Activated gamma-delta T cell treated with Interleukin-2 at 50 U/mL for 16 hours (primary cell): Measurements from ENCODE around the gene RPS27L.
A peak's percentile ranks its signal among the peaks of the same experiment; 100 is the strongest.

ENCODE experiments used
- DNase-seq: peaks from one replicate; pipeline ENCODE4 v3.0.0-alpha.2; 2020

Gene RPS27L

DNA sequence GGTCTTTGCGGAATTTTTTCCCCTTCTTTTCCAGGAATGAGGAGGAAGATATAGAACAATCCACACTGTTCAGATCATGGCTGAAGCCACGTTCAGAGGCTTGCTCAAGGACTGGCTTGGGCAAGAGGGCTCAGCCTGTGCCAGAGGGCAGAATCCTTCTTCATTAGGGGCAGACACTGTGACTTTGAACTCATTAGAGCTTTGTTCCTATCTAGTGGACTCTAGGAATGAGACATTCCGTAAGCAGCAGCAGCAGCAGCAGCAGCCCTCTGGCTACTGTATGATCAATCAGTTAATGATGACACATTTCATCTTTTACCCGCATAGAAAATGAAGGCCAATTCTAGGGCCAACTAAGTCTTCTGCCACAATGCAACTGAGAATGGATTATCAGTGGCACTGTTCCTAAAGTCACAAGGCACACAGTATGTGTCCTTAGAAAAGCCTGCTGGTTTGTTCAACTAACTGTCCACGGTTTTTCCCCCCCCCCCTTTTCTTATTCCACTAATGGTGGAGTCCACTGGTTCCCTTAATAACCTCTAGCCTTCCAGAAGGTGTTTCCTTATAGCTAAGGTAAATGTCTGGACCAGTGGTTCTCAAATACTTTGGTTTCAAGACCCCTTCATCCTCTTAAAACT lies 30.4 kb upstream of the RPS27L start:
- no peak for DNase-seq

DNA sequence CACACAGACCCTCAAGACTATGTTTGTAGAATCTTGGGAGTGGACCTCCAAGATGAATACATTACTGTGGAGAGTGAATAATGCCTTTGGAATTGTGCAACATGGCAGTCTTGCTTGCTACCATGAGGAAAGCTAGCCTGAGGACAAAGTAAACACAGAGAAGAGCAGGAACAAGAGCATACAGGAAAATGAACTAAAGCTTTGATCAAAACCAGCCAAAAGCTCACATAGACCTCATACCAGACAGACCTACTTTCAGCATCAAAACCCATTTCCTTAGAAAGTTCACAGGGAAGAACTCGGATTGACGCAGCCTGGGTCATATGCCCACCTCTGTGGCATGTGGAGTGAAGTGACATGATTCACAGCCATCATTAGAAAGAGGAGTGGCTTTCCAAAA lies 28.8 kb upstream of the RPS27L start:
- no peak for DNase-seq

DNA sequence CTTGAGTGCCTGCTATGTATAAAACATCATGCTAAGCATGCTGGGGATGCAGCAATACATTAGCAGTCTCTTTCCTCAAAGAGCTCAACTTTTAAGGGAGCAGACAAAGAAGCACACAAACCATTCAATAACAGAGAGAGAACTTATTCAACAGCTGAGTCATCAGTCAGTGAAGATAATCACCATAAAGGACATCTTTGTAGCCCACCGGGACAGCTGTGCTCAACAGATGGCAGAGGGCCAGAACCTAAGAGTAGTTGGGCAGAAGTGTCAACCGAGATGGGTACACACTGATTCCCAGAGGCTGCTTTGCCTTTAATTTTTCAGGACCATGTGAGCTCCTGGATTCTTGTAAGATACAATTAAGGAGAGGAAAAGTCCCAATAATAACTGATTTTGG lies 27.9 kb upstream of the RPS27L start:
- no peak for DNase-seq

DNA sequence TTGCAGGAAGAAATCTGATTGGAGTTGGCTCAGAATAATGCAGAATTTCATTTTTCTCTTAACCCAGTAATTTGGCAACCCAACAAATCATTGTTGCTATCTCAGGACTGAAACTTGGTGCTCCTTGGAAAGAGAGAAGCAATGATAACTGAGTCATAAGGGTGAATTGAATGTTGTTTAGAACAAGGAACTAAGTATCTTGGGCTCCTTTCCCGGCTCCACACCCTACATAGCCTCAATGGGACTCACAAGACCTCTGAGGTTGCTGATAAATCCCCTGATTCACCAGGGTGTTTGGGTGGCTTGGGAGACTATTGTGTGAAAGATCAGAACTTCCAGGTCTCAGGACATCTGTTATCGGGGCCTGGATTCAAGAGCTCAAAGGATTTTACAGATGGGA lies 24.4 kb upstream of the RPS27L start:
- DNase-seq: no peak

DNA sequence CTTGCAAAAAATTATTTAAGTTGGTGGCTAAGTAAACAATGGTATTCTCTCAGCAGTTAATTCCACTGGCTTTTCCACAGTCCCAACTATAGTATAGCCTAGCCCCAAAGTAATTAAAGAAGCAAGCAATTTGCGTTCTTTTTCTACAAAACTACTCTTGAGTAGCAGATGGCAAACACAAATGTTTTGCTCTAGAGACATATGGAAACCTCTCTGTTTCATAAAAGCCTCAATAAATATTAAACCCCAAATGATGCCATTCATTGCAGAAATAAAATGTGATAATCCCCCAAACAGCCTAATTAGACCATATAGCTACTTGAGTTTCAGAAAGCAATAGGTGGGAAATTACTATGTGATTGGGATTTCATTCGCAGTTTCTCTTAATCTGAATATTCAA lies 23.5 kb upstream of the RPS27L start:
- DNase-seq: no peak

DNA sequence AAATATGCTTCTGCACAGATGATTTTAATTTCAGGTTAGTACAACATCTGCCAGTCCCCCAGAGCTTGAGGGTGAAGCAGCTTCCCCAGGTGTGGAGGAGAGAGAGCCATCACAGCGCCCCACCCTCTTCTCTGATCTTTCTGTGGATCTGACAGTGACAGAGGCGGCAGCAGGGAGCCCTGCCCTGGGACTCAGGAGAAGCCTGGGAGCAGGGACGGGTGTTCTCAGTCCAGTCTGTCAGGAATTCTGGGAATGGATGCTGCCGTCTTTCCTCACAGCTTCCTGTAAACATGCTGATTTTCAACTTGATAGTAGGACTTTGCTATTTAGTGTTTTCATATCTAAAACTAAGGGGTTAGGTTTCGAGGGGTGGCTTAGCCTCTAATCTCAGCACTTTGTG lies 20.8 kb upstream of the RPS27L start:
- no peak for DNase-seq

DNA sequence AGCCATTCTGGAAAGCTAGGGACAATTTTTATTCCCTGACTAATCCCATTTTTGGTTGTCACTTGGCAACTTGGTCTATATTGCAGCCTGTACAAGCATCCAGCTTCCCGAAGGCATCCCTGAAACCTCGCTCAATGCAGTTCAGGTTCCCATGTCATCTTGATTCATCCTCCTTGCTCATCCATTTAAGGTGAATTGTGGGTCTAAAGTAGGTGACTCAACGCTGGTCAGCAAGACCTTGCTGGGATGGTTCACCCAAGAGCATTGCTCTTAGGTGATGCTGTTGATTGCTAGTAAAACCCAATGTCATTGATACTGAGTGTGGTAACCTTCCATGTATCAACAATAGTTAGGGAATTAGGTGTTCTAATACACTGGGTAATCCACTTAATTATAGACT lies 19.0 kb upstream of the RPS27L start:
- no peak for DNase-seq

DNA sequence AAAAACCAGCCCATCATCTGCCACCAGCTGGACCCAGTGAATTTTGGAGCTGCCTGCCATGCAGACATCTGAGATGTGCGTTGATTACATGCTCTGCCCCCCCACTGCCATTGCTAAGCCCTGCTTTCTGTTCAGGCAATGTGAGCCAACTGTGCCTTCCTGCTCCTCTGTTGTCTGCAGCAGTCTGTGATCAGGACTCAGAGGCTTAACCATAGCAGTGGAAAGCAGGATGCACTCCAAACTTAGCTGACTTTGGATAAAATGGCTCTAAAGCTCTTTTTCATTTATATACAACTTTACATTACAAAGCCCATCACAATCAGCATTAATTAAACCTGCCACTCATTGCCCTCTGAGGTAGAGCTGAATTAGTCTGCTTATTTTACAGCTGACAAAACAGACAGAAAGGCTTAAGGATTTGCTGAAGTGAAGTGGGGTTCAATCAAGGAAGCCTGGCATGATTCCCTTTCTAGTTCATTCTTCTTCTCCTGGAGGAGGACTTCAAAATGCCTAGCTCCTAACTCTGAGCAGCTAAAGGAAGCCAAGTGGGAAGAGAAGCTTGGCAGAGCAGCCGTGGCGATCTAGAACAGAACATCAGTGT lies 15.7 kb upstream of the RPS27L start:
- DNase-seq: no peak

DNA sequence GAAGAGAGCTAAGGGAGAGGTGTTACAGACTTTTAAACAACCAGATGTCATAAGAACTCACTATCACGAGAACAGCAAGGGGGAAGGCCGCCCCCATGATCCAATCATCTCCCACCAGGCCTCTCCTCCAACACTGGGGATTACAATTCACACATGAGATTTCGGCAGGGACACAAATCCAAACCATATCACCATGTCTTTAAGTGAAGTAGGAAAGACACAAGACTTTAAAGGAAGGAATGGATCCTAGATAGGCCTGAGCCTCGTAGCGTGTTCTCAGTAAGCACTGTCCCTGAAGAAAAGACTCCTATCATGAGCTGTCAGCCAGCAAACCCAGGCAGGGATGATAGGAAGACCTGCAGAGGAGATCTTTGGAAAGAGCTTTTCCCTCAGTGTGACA lies 15.1 kb upstream of the RPS27L start:
- no peak for DNase-seq

DNA sequence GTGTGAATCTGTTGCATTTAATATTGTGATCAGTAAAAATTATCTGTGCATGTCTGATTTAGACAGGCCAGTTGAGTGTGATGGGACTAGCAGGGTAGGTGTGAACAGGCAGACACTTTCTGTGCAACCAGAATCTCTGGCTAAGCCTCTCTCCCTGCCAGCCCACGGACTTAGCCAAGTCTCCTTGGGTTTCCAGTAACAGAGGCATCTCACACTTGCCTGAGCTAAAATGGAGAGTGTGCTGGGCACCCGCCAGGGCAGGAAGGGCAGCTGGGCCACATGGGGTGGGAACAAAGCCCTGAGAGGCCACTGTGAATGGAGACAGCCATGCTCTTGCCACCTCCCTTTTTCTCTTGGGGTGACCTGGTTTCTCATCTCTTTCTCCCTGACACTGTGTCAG lies 12.5 kb upstream of the RPS27L start:
- no peak for DNase-seq

DNA sequence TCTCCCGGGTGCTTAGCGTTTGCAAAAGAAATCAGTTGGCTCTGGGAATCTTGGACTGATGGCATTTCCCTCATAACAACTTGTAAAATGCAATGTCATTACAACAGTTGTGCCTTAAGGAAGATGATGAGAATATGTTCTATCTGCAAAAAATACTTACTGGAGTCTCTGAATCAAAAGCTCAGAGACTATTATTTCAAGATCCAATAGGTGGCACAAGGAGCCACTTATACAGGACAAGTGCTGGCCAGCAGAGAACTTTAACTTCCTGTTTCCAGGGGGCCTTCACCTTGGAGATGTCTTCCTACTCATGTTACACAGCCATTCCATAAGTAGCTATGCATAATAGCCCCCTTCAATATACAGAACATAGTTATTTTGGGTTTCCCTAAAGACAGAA lies 8.9 kb upstream of the RPS27L start:
- no peak for DNase-seq

DNA sequence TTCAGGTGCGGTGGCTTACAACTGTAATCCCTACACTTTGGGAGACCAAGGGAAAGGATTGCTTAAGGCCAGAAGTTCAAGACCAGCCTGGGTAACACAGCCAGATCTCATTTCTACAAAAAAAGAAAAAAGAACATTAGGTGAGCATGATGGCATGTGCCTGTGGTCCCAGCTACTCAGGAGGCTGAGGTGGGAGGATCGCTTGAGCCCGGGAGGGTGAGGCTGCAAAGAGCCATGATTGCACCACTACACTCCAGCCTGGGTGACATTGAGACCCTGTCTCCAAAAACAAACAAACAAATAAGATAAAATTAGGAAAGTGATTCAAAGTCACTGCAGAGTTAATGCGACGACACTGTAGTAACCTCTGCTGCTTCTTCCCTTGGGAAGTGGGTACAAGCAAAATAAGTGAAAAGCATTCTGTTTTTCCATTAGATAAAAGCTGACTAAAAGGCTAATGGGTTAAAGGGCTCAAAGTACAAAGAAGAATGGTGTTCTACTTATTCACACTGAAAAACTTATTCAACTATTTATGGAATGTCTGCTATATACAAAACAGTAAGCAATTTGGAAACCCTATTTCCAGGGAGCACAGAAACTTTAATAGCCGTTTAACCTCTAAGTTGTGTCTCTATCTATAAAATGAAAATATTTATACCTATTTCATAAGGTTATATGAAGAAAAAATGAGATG lies 8.0 kb upstream of the RPS27L start:
- no peak for DNase-seq

DNA sequence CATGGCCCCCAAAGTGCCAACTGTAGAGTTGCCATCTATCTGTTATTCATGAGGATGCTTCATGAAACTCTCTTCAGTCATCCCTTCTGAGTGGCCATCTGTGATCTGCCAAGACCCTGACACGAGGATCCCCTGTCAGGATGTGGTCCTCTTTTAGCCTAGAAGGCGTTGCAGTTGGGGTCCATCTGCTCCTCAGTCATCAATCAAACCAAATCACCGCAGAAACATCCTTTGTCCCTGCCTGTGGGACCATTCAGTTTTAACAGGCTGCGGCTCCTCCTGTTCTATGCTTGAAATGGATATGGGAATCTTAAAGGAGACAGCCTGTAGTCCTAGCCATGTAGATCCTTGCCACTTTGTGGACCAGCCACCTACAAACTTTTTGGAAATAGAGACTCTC lies 5.9 kb upstream of the RPS27L start:
- DNase-seq: no peak

DNA sequence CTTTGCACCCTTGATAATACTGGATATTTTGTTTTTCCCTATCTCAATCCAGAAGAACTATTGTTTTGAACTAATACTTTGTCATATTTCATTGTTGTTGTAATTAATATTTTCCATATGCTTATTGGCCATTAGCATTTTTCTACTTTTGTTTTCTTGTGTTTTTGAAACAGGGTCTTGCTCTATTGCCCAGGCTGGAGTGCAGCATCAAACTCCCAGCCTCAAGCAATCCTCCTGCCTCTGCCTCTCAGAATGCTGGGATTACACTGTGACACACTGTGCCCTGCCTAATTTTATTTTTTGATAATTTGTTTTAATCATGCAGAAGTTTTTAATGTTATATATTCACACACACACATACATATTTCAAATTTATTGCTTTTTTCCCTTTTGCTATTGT lies 3.4 kb upstream of the RPS27L start:
- no peak for DNase-seq

DNA sequence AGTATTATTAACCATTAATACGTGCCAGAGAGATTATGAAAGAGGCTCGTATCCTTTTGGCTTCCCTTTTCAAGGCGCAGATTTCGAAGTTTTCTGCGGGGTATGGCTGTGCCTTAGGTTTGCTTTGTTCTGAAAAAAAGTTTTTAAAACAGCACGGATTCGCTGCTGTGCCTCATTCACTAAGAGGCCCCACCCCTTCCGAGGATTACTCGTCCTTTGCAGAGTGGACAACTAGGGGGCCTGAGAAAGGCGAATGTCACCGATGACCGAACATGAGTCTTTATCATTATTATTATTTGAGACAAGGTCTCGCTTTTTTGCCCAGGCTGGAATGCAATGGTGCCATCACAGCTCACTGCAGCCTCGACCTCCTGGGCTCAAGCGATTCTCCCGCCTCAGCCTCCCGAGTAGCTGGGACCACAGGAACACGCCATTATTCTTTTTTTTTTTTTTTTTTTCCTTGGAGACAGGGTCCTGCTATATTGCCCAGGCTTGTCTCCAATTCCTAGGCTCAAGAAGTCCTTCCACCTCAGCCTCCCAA lies 684 bp upstream of the RPS27L start:
- DNase-seq: peak; percentile 5

DNA sequence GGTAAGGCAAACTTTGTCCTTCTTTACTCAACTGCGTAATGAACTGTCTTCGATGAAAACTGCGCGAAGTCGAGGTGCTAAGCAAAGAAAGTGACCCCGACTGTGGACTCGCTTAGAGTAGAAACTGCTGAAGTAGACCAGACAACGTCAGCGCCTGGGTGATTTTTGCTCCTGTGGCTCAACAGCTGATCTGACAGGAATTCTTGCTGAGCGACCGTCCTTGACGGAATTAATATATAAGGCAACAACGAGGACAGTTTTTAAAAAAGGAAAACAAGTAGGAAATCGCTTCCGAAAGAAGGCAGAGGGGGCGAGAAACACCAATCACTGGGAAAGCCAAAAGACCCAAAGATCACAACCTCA lies 541 bp downstream of the RPS27L start:
- DNase-seq: peak; percentile 5

DNA sequence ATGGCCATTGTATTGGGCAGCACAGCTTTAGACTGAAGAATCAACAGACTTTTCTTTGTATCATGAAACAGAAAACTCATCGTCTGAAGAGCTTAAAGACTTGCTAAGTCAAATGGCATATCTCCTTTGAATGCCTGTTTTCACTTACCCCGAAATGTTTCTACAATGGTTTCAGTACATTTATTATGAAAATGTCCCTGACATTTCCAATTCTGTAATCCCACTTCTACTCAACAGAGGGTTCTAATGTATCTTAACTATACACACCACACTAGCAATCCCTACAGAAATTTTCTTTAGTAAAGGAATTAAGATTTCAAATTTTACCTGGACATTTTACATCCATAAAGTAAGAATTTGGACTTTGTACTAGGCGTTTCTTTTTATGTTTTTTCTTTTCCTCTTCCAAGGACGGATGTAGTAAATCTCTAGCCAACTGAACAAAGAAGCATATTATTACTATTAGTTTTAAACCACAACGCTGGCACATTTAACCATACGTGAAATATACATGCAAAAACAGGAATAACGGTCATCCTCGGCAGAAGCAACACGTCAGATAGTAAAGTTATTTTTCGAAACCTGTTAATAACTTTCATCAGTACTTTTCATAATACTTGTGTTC lies 1.1 kb downstream of the RPS27L start:
- no peak for DNase-seq

DNA sequence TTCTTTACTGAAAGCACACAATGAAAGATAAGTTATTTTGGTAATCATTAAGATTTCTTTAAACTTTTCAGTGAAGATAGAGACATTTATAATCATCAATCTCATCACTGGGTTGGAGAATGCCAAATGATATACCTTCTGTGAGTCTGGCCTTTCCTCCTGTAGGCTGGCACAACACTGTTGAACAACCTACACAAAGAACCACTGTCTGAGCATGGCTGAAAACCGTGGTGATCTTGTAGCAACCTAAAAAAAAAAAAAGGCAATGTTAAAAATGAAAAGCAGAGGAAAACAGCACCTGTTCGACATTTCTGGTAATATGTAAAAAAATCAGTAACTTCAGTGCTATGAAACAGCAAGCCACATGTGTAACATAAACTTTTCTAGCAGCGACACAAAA lies 1.8 kb downstream of the RPS27L start:
- no peak for DNase-seq

DNA sequence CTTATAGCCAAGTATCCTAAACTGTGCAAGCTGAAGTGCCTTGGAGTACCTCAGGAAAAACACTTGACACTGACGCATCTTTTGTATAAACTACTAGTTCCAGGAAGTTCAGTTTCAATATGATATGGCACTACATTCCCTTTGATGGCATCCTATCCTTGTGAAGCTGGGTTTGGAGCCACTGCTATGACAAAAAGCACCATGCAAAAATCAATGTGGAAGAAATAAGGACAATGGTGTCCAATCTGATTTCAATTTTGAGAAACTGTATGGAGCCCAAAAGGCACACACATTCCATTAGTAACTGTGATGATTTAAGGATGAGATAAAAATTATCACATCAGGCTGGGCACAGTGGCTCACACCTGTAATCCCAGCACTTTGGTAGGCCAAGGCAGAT lies 5.6 kb downstream of the RPS27L start:
- DNase-seq: no peak

DNA sequence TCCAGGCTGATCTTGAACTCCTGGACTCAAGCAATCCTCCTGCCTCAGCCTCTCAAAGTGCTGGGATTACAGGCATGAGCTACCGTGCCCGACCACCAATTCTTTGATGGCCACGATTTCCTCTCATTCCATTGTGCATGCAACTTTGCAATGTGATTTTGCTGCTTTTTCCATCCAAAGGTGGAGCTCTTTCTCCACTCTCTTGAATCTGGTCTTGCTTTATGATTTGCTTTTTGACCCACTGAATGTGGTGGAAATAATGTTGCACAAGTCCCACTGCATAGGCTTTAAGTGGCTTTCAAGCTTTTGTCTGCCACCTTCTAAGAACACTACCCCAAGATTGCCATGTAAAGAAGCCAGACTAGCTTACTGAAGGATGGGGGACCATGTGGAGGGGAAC lies 10.6 kb downstream of the RPS27L start:
- no peak for DNase-seq

DNA sequence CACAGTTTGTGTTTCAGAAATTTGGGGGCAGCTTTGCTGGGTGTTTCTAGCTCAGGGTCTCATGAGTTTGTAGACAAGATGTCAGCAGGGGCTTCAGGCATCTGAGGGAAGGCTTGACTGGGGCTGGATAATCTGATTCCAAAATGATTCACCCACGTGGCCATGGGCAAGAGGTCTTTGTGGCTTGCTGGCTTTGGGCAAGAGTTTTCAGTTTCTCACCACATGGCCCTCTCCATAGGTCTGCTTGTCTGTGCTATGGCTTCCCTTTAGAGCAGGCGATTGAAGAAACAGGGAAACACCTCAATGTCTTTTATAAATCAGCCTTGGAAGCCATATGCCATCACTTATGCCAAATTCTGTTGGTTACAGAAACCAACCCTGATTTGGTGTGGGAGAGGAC lies 11.9 kb downstream of the RPS27L start:
- DNase-seq: no peak

DNA sequence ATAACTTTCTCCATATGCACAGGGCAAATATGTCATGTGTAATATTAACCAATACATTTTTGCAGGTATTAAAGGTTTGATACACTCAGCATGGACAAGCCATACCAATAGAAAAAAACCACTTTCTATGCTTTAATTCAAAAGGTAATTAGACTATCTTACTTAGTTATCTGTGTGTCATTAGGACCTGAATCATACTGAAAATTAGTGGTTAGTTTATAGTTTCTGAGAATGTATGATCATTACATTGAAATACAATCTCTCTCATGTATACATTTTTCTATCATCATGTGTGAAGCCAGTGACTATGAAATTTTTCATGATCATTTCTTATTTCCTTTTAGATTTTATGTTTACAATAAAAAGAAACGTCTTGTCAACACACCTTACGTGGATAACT lies 16.3 kb downstream of the RPS27L start:
- no peak for DNase-seq

DNA sequence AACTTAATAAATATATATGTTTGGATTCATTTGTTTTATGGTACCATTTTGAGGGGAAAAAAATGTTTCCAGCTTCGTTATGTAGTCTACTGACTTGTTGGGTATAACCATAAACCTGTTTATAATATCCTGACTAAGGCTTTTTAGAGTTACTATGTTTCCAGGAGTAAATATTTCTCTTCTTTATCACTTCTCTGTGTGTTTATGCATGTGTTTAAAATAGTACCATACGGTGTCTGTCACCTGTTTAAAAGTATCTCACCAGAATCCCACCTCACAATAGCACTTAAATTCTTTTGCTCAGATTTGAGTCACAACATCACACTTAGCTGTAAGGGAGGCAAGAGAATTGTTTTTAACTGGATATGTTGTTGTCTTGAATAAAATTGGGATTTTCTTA lies 20.5 kb downstream of the RPS27L start:
- no peak for DNase-seq

DNA sequence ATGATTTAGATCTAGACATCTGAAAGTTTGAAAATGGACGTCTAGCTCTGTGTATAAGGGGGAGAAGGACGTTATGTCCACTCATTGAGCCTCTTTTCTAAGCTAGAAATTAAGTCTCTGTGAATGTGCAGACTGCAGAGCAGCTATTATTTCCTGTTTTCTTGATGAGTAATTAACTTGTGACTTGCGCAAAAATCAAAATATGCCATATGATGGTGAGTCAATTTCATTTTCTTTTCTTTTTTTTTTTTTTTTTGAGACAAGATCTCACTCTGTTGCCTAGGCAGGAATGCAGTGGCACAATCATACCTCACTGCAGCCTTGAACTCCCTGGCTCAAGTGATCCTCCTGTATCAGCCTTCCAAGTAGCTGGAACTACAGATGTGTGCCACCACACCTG lies 21.5 kb downstream of the RPS27L start:
- no peak for DNase-seq
